Stimulated activated naive CD8-positive, alpha-beta T cell treated with anti-CD3 and anti-CD28 coated beads, Interleukin-15, Interleukin-2, amounts not matched to agents 100 ng/mL and 50 ng/mL, for 24 hours (primary cell): ENCODE results near the gene UBE2K.
"Not testable (repeated sequence)": the region's sequence is repeated elsewhere in the genome, so short reads cannot be mapped to it uniquely, and the experiment has no call there.

Experiments used
- H3K27ac Mint-ChIP-seq: one replicate; pipeline ENCODE4 v1.8.0; 2021; ENCODE audit warnings: mild to moderate bottlenecking, mixed read lengths
- H3K27me3 Mint-ChIP-seq: one replicate; pipeline ENCODE4 v1.8.0; 2021; ENCODE audit warnings: mixed read lengths
- H3K36me3 Mint-ChIP-seq: one replicate; pipeline ENCODE4 v1.8.0; 2021; ENCODE audit warnings: low read depth, mixed read lengths
- H3K4me1 Mint-ChIP-seq: one replicate; pipeline ENCODE4 v1.8.0; 2021; ENCODE audit warnings: low read depth, mixed read lengths
- H3K4me3 Mint-ChIP-seq: one replicate; pipeline ENCODE4 v1.8.0; 2021; ENCODE audit warnings: mild to moderate bottlenecking, mixed read lengths
- H3K9me3 Mint-ChIP-seq: one replicate; pipeline ENCODE4 v1.8.0; 2021; ENCODE audit warnings: mixed read lengths

The UBE2K gene

GRCh38 chr4:39697740-39698423, at the start of gene UBE2K:
Gene UBE2K (plus strand): TSS chr4:39698136. CDS start chr4:39698328, 192 bp downstream.
- peaks cover 17% of the 10 kb centered on the region for H3K36me3 Mint-ChIP-seq
- H3K9me3 Mint-ChIP-seq, result no peaks in the 10 kb centered on the region
- H3K4me3 Mint-ChIP-seq, result peak within 1 kb of the TSS; percentile 97
- no peaks in the 10 kb centered on the region for H3K27me3 Mint-ChIP-seq
- peaks cover 51% of the 10 kb centered on the region for H3K4me1 Mint-ChIP-seq
- H3K27ac Mint-ChIP-seq, result peak within 1 kb of the TSS; percentile 99

- Mint-ChIP-seq H3K36me3 (no peaks in the 10 kb centered on the region), H3K4me1 (no peaks in the 10 kb centered on the region), H3K27ac (no peak overlapping the region), H3K4me3 (no peak overlapping the region), H3K9me3 (no peaks in the 10 kb centered on the region), H3K27me3 (no peaks in the 10 kb centered on the region)
Measured at GRCh38 chr4:39648213-39648612, 49.7 kb upstream of the UBE2K start.

- Mint-ChIP-seq H3K4me1 (peaks cover 5% of the 10 kb centered on the region), H3K4me3 (no peak overlapping the region)
Measured at GRCh38 chr4:39648827-39649558, 48.9 kb upstream of the UBE2K start.

GRCh38 chr4:39649639-39650265, 48.2 kb upstream of the UBE2K start:
- Mint-ChIP-seq H3K27me3 (no peaks in the 10 kb centered on the region), H3K27ac (no peak overlapping the region), H3K4me3 (no peak overlapping the region), H3K36me3 (no peaks in the 10 kb centered on the region), H3K4me1 (peaks cover 8% of the 10 kb centered on the region), H3K9me3 (no peaks in the 10 kb centered on the region)

More at GRCh38 chr4:39648827-39649558, 48.9 kb upstream of the UBE2K start:
- Mint-ChIP-seq H3K27ac (no peak overlapping the region), H3K36me3 (no peaks in the 10 kb centered on the region), H3K9me3 (no peaks in the 10 kb centered on the region), H3K27me3 (no peaks in the 10 kb centered on the region)

GRCh38 chr4:39651586-39651985, 46.4 kb upstream of the UBE2K start:
- not testable (repeated sequence) for H3K27me3 Mint-ChIP-seq, H3K4me3 Mint-ChIP-seq, H3K27ac Mint-ChIP-seq, H3K36me3 Mint-ChIP-seq, H3K9me3 Mint-ChIP-seq
- H3K4me1 Mint-ChIP-seq, result peaks cover 11% of the 10 kb centered on the region

- Mint-ChIP-seq H3K27me3 (no peaks in the 10 kb centered on the region), H3K9me3 (no peaks in the 10 kb centered on the region), H3K4me3 (no peak overlapping the region), H3K4me1 (peaks cover 19% of the 10 kb centered on the region), H3K36me3 (no peaks in the 10 kb centered on the region), H3K27ac (no peak overlapping the region)
Measured at GRCh38 chr4:39655211-39655610, 42.7 kb upstream of the UBE2K start.

- no peak overlapping the region for H3K4me3 Mint-ChIP-seq
- peaks cover 19% of the 10 kb centered on the region for H3K4me1 Mint-ChIP-seq
- no peaks in the 10 kb centered on the region for H3K36me3 Mint-ChIP-seq
- no peaks in the 10 kb centered on the region for H3K9me3 Mint-ChIP-seq
- H3K27ac Mint-ChIP-seq, result no peak overlapping the region
- no peaks in the 10 kb centered on the region for H3K27me3 Mint-ChIP-seq
Measured at GRCh38 chr4:39655876-39656275, 42.1 kb upstream of the UBE2K start.

- H3K27me3 Mint-ChIP-seq, H3K9me3 Mint-ChIP-seq, H3K36me3 Mint-ChIP-seq, H3K27ac Mint-ChIP-seq, H3K4me3 Mint-ChIP-seq: not testable (repeated sequence)
- peaks cover 19% of the 10 kb centered on the region for H3K4me1 Mint-ChIP-seq
Measured at GRCh38 chr4:39656638-39657037, 41.3 kb upstream of the UBE2K start.

- peaks cover 19% of the 10 kb centered on the region for H3K4me1 Mint-ChIP-seq
- H3K4me3 Mint-ChIP-seq, result no peak overlapping the region
- no peaks in the 10 kb centered on the region for H3K36me3 Mint-ChIP-seq
- H3K27ac Mint-ChIP-seq, result no peak overlapping the region
- H3K9me3 Mint-ChIP-seq, result no peaks in the 10 kb centered on the region
- H3K27me3 Mint-ChIP-seq, result no peaks in the 10 kb centered on the region
Measured at GRCh38 chr4:39657465-39657864, 40.5 kb upstream of the UBE2K start.

GRCh38 chr4:39658756-39659155, 39.2 kb upstream of the UBE2K start:
- H3K36me3 Mint-ChIP-seq, result no peaks in the 10 kb centered on the region
- H3K27ac Mint-ChIP-seq, result no peak overlapping the region
- peaks cover 16% of the 10 kb centered on the region for H3K4me1 Mint-ChIP-seq
- no peak overlapping the region for H3K4me3 Mint-ChIP-seq
- H3K27me3 Mint-ChIP-seq, result no peaks in the 10 kb centered on the region
- H3K9me3 Mint-ChIP-seq, result no peaks in the 10 kb centered on the region

- no peak overlapping the region for H3K27ac Mint-ChIP-seq
- no peaks in the 10 kb centered on the region for H3K36me3 Mint-ChIP-seq
- no peak overlapping the region for H3K4me3 Mint-ChIP-seq
Measured at GRCh38 chr4:39660045-39660444, 37.9 kb upstream of the UBE2K start.

GRCh38 chr4:39660757-39661156, 37.2 kb upstream of the UBE2K start:
- Mint-ChIP-seq H3K27me3 (no peaks in the 10 kb centered on the region), H3K4me3 (no peak overlapping the region), H3K27ac (no peak overlapping the region), H3K36me3 (no peaks in the 10 kb centered on the region), H3K9me3 (no peaks in the 10 kb centered on the region), H3K4me1 (peaks cover 10% of the 10 kb centered on the region)

More at GRCh38 chr4:39660045-39660444, 37.9 kb upstream of the UBE2K start:
- H3K27me3 Mint-ChIP-seq, result no peaks in the 10 kb centered on the region
- no peaks in the 10 kb centered on the region for H3K9me3 Mint-ChIP-seq
- peaks cover 11% of the 10 kb centered on the region for H3K4me1 Mint-ChIP-seq

- H3K9me3 Mint-ChIP-seq, result no peaks in the 10 kb centered on the region
- H3K4me3 Mint-ChIP-seq, result no peak overlapping the region
- H3K36me3 Mint-ChIP-seq, result no peaks in the 10 kb centered on the region
- H3K27me3 Mint-ChIP-seq, result no peaks in the 10 kb centered on the region
- H3K4me1 Mint-ChIP-seq, result peaks cover under 1% of the 10 kb centered on the region
- no peak overlapping the region for H3K27ac Mint-ChIP-seq
Measured at GRCh38 chr4:39662683-39663082, 35.3 kb upstream of the UBE2K start.

- Mint-ChIP-seq H3K9me3 (no peaks in the 10 kb centered on the region), H3K4me3 (no peak overlapping the region), H3K4me1 (no peaks in the 10 kb centered on the region), H3K36me3 (no peaks in the 10 kb centered on the region), H3K27me3 (no peaks in the 10 kb centered on the region), H3K27ac (no peak overlapping the region)
Measured at GRCh38 chr4:39664828-39665731, 32.9 kb upstream of the UBE2K start.
